Endodermal cell (in vitro differentiated cells): ENCODE results near the gene GKN1. TPM values are rescaled to one million over a fixed set of nuclear protein-coding genes. Genes with fewer than 3 reads are reported as not detected.
"Not testable (repeated sequence)": the region's sequence is repeated elsewhere in the genome, so short reads cannot be mapped to it uniquely, and the experiment has no call there.

ENCODE experiments used
- DNase-seq: peaks from one replicate; pipeline ENCODE4 v3.0.0-alpha.2; 2017
- H3K27ac ChIP-seq: 2 replicates; pipeline ENCODE4 v1.5.1; 2013; ENCODE audit warnings: mild to moderate bottlenecking, low read depth, low read length, moderate library complexity
- H3K27me3 ChIP-seq: 2 replicates; pipeline ENCODE4 v1.6.1; 2013; ENCODE audit warnings: mild to moderate bottlenecking, low read length, moderate library complexity; ENCODE audit not compliant: insufficient read depth, control insufficient read depth, poor library complexity, severe bottlenecking
- H3K36me3 ChIP-seq: 2 replicates; pipeline ENCODE4 v1.7.0; 2013; ENCODE audit warnings: mild to moderate bottlenecking, low read length, moderate library complexity; ENCODE audit not compliant: control insufficient read depth, insufficient read depth
- H3K4me1 ChIP-seq: one replicate; pipeline ENCODE4 v1.7.0; 2013; ENCODE audit warnings: low read length; ENCODE audit not compliant: control insufficient read depth, insufficient read depth
- H3K4me3 ChIP-seq: 2 replicates; pipeline ENCODE4 v1.5.1; 2013; ENCODE audit warnings: mild to moderate bottlenecking, low read length, moderate library complexity
- H3K9ac ChIP-seq: 2 replicates; pipeline ENCODE4 v1.6.1; 2013; ENCODE audit warnings: mild to moderate bottlenecking, low read length, moderate library complexity; ENCODE audit not compliant: poor library complexity, severe bottlenecking; ENCODE audit errors: extremely low read depth
- H3K9me3 ChIP-seq: 2 replicates; pipeline ENCODE4 v1.6.1; 2013; ENCODE audit warnings: mild to moderate bottlenecking, low read length, moderate library complexity; ENCODE audit not compliant: control insufficient read depth
- H3K27ac Mint-ChIP-seq: 2 replicates; pipeline ENCODE4 v1.8.0; 2020; ENCODE audit warnings: mixed read lengths
- H3K27me3 Mint-ChIP-seq: 2 replicates; pipeline ENCODE4 v1.8.0; 2021; ENCODE audit warnings: mild to moderate bottlenecking, mixed read lengths; ENCODE audit not compliant: insufficient read depth
- H3K36me3 Mint-ChIP-seq: 2 replicates; pipeline ENCODE4 v1.8.0; 2020; ENCODE audit warnings: low read depth, mixed read lengths
- H3K4me1 Mint-ChIP-seq: 2 replicates; pipeline ENCODE4 v1.8.0; 2020; ENCODE audit warnings: mixed read lengths
- H3K4me3 Mint-ChIP-seq: 2 replicates; pipeline ENCODE4 v1.8.0; 2020; ENCODE audit warnings: mild to moderate bottlenecking, moderate library complexity, mixed read lengths
- H3K9me3 Mint-ChIP-seq: 2 replicates; pipeline ENCODE4 v1.8.0; 2020; ENCODE audit warnings: mild to moderate bottlenecking, mixed read lengths
- CTCF ChIP-seq: fragments of 200-600 bp; sonication (generic); conservative IDR thresholded peaks from 2 replicates; pipeline ENCODE4 v1.5.0; 2021; ENCODE audit warnings: antibody characterized with exemption, mild to moderate bottlenecking
- WGBS, 2 experiments: methylation state at CpG; one replicate each; pipeline versions ENCODE4 v1.1.5 to v1.1.7; 2013; ENCODE audit warnings: missing lambda C conversion rate in 2 of 2, mixed read lengths in 1 of 2; ENCODE audit not compliant: insufficient coverage in 1 of 2, insufficient read length in 1 of 2; 5-methylcytosine and 5-hydroxymethylcytosine counted together
- total RNA-seq, 2 donors: library from RNA; stranded (reverse); fragmentation: NEBNext Ultra II Directional in 1 of 2; extraction: Animal tissue kit (Norgen Biotek cat#: 25700) in 1 of 2; gene quantifications; 2 replicates in 1 of 2; 3 replicates in 1 of 2; pipeline ENCODE4 v1.2.1, GENCODE V29; 2021

GKN1 gene
- total RNA-seq, 2 donors from 2014 or later = not detected

DNA sequence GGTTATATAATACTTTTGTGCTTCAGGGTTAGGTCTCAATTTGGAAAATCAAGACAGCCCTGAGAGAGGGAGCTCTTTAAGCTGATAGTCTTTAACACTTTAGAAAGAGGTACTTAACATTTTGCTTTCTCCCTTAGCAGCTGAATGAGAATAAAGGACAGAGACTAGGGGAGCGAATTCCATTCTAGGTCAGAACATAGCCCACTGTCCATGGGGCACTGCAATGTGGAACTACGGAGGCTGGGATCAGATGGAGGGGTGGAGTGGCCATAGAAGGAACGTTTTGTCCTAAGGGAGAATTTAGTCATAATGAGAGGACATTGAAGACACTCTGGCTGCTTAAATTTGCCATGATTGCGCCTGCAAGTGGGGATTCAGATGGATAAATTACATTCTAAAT, 22.5 kb upstream of the GKN1 start:
- TF ChIP-seq CTCF = no peak
- WGBS, 2 experiments = 78 to 83% methylated on average over 4 of the region's 4 CpGs

DNA sequence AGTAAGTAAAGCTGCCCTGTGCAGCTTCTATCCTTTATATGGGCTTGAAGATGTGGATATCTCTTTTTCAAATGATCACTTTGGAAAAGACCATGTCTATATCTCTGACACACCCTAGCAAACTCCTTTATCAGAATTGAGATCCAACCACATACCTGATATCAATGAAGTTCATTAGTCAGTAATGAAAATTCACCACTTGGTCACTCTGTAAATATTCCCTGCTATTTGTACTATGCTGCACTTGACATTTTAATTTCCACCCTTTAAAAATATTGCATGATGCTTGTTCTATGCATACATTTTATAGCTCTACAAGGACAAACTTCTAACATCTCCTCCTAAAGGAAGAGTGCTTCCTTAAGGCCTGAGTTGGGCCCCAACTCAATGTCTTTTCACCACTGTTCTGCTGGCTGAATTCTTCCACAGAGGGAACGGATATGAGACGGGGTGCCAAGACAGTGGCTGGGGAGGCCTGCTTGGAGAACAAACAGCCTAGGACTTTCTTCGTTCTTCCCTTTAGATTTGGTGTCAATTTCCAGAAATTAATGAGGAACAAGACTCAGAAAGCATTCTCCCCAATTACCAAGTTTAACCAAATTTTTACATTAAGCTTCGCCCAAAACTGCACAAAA, 21.4 kb upstream of the GKN1 start, which contains the start of gene GKN2:
GKN2 (minus strand) TSS at position 7 of the 635 bp plus-strand sequence. CDS start 32 bp downstream, outside the sequence.
- Mint-ChIP-seq H3K36me3 (no peaks in the 10 kb centered on the region), H3K27me3 (peaks cover 3% of the 10 kb centered on the region), H3K4me1 (no peaks in the 10 kb centered on the region), H3K9me3 (no peaks in the 10 kb centered on the region), H3K27ac (no peak within 1 kb of the TSS), H3K4me3 (no peak within 1 kb of the TSS)
- no peak within 1 kb of the TSS for H3K4me3 ChIP-seq
- no peaks in the 10 kb centered on the region for H3K36me3 ChIP-seq
- no peaks in the 10 kb centered on the region for H3K27me3 ChIP-seq
- no peak for TF ChIP-seq CTCF
- H3K9me3 ChIP-seq = no peaks in the 10 kb centered on the region
- 90 to 93% methylated on average over 2 to 4 of the region's 4 CpGs for WGBS, 2 experiments
- H3K4me1 ChIP-seq = no peaks in the 10 kb centered on the region
- no peak within 1 kb of the TSS for H3K27ac ChIP-seq
- no peak for DNase-seq
- no peak within 1 kb of the TSS for H3K9ac ChIP-seq

More for the DNA sequence above, 22.5 kb upstream of the GKN1 start:
- Mint-ChIP-seq H3K9me3 (no peaks in the 10 kb centered on the region), H3K4me3 (no peak overlapping the region), H3K4me1 (no peaks in the 10 kb centered on the region), H3K27ac (no peak overlapping the region), H3K36me3 (no peaks in the 10 kb centered on the region), H3K27me3 (peaks cover 7% of the 10 kb centered on the region)
- Histone ChIP-seq H3K27ac (no peak overlapping the region), H3K4me3 (no peak overlapping the region), H3K9me3 (no peaks in the 10 kb centered on the region), H3K9ac (no peak overlapping the region), H3K4me1 (no peaks in the 10 kb centered on the region), H3K36me3 (no peaks in the 10 kb centered on the region), H3K27me3 (no peaks in the 10 kb centered on the region)
- no peak for DNase-seq

GRCh38 chr2:68955432-68955831, 19.0 kb upstream of the GKN1 start:
- H3K36me3 Mint-ChIP-seq, H3K4me3 Mint-ChIP-seq, H3K27ac ChIP-seq, H3K27me3 Mint-ChIP-seq, H3K9ac ChIP-seq, H3K27me3 ChIP-seq, H3K36me3 ChIP-seq, H3K4me3 ChIP-seq, H3K27ac Mint-ChIP-seq, H3K9me3 Mint-ChIP-seq, H3K4me1 ChIP-seq, H3K4me1 Mint-ChIP-seq, H3K9me3 ChIP-seq, DNase-seq: not testable (repeated sequence)
- WGBS, 2 experiments = 96 to 100% methylated on average over 4 of the region's 5 CpGs

- Mint-ChIP-seq H3K27ac (no peak overlapping the region), H3K4me3 (no peak overlapping the region), H3K4me1 (no peaks in the 10 kb centered on the region), H3K36me3 (no peaks in the 10 kb centered on the region), H3K27me3 (peaks cover 1% of the 10 kb centered on the region), H3K9me3 (no peaks in the 10 kb centered on the region)
- no peak for TF ChIP-seq CTCF
- Histone ChIP-seq H3K27ac (no peak overlapping the region), H3K27me3 (no peaks in the 10 kb centered on the region), H3K9ac (no peak overlapping the region), H3K36me3 (no peaks in the 10 kb centered on the region), H3K4me1 (no peaks in the 10 kb centered on the region), H3K4me3 (no peak overlapping the region), H3K9me3 (no peaks in the 10 kb centered on the region)
- no CpG with 5 or more reads among the region's 1 CpG for WGBS, 2 experiments
- DNase-seq = no peak
These were observed 15.4 kb upstream of the GKN1 start for GRCh38 chr2:68959001-68959400.
